Keratinocyte (primary cell): Measurements from ENCODE around the gene SPOCK1. TPM values are rescaled to one million over a fixed set of nuclear protein-coding genes. Genes with fewer than 3 reads are reported as not detected.

ENCODE experiments used
- DNase-seq: peaks from one replicate; pipeline ENCODE4 v3.0.0-alpha.2; 2011; ENCODE audit warnings: low read depth, missing footprints, low spot score
- FAIRE-seq: peaks from 2 replicates; lab custom pipeline; 2011; peaks lifted over from hg19 to GRCh38; lab: Jason Lieb, UNC
- H2AFZ ChIP-seq: 2 replicates; pipeline ENCODE4 v1.6.0; 2012; ENCODE audit warnings: low read length, control low read depth, inconsistent platforms; ENCODE audit not compliant: control insufficient read depth
- H3K27ac ChIP-seq: 2 replicates; pipeline ENCODE4 v1.5.1; 2011; ENCODE audit warnings: low read length; ENCODE audit not compliant: control insufficient read depth, insufficient read depth
- H3K27me3 ChIP-seq: 3 replicates; pipeline ENCODE4 v1.6.0; 2011; ENCODE audit warnings: low read length; ENCODE audit not compliant: control insufficient read depth, insufficient read depth; ENCODE audit errors: extremely low read depth
- H3K36me3 ChIP-seq, 2 experiments: 2 replicates in 1 of 2; 3 replicates in 1 of 2; pipeline ENCODE4 v1.5.1; 2011; ENCODE audit warnings: low read length in 2 of 2, mild to moderate bottlenecking in 1 of 2; ENCODE audit not compliant: control insufficient read depth in 2 of 2, insufficient read depth in 2 of 2; ENCODE audit errors: extremely low read depth in 1 of 2
- H3K4me1 ChIP-seq: 3 replicates; pipeline ENCODE4 v1.5.1; 2011; ENCODE audit warnings: low read length; ENCODE audit not compliant: control insufficient read depth, insufficient read depth; ENCODE audit errors: extremely low read depth
- H3K4me2 ChIP-seq: 3 replicates; pipeline ENCODE4 v1.6.0; 2011; ENCODE audit warnings: low read depth, low read length; ENCODE audit not compliant: control insufficient read depth, insufficient read depth; ENCODE audit errors: extremely low read depth
- H3K4me3 ChIP-seq, 3 experiments: fragments of 200-600 bp in 1 of 3; sonication (generic) in 1 of 3; 2 replicates in 2 of 3; 3 replicates in 1 of 3; pipeline ENCODE4 v1.5.1; 2011 to 2016; ENCODE audit warnings: low read length in 3 of 3, mild to moderate bottlenecking in 3 of 3, control low read depth in 2 of 3, inconsistent platforms in 1 of 3, low read depth in 1 of 3, mixed read lengths in 1 of 3, mixed run types in 1 of 3, moderate library complexity in 1 of 3; ENCODE audit not compliant: control insufficient read depth in 2 of 3, insufficient read depth in 2 of 3; ENCODE audit errors: extremely low read depth in 1 of 3
- H3K79me2 ChIP-seq: 2 replicates; pipeline ENCODE4 v1.6.0; 2012; ENCODE audit warnings: low read length; ENCODE audit not compliant: control insufficient read depth, insufficient read depth
- H3K9ac ChIP-seq: 3 replicates; pipeline ENCODE4 v1.6.0; 2011; ENCODE audit warnings: low read length; ENCODE audit not compliant: control insufficient read depth, insufficient read depth; ENCODE audit errors: extremely low read depth
- H3K9me1 ChIP-seq: 3 replicates; pipeline ENCODE4 v1.6.0; 2011; ENCODE audit warnings: low read length; ENCODE audit not compliant: control insufficient read depth, insufficient read depth; ENCODE audit errors: extremely low read depth
- H3K9me3 ChIP-seq: 2 replicates; pipeline ENCODE4 v1.5.1; 2012; ENCODE audit warnings: low read depth, low read length; ENCODE audit not compliant: control insufficient read depth
- H4K20me1 ChIP-seq: 3 replicates; pipeline ENCODE4 v1.6.0; 2011; ENCODE audit warnings: low read length; ENCODE audit not compliant: control insufficient read depth, insufficient read depth; ENCODE audit errors: extremely low read depth
- CTCF ChIP-seq, 3 experiments: IDR thresholded peaks in 1 of 3; conservative IDR thresholded peaks in 1 of 3; optimal IDR thresholded peaks in 1 of 3; 2 replicates in 2 of 3; 3 replicates in 1 of 3; pipeline versions ENCODE3 to v1.5.1; 2011; ENCODE audit warnings: low read length in 3 of 3, mild to moderate bottlenecking in 3 of 3, moderate library complexity in 2 of 3, control low read depth in 1 of 3, inconsistent platforms in 1 of 3; ENCODE audit not compliant: insufficient read depth in 2 of 3; ENCODE audit errors: extremely low read depth in 1 of 3
- EZH2 ChIP-seq: IDR thresholded peaks from one replicate; pipeline ENCODE4 v1.6.1; 2012; ENCODE audit warnings: inconsistent platforms, mild to moderate bottlenecking, low read length, moderate library complexity
- dilution Hi-C: fragments of 300-500 bp; cut with MboI; formaldehyde crosslinking; loops from one replicate; pipeline ENCODE4 v1.7.0; 2020; ENCODE audit warnings: low sequenced_read_pairs; ENCODE audit not compliant: extremely low pct_ligation_motif_present
- polyA plus RNA-seq, 5 experiments: library from polyadenylated mRNA; depleted of rRNA in 3 of 5; stranded (reverse) in 3 of 5; stranded (forward) in 1 of 5; unstranded in 1 of 5; fragments of >200 nt; gene quantifications; 1 replicate in 1 of 5; 2 replicates in 3 of 5; 3 replicates in 1 of 5; pipeline versions ENCODE4 v1.2.1 to v1.2.3, GENCODE V29; 2011 to 2012; ENCODE audit warnings: missing spikeins in 2 of 5, low read depth in 1 of 5, low replicate concordance in 1 of 5

The SPOCK1 gene
- polyA plus RNA-seq, 1 donor (not counting 4 experiments of a cell fraction or from before 2014, with no cell fraction given), result 5.5 TPM

- dilution Hi-C loops, result no loop called here
- no peak overlapping the region for H3K27ac ChIP-seq
These were observed 34.8 kb upstream of the SPOCK1 start for GRCh38 chr5:137533963-137534362.

GRCh38 chr5:137531266-137531665 lies 32.1 kb upstream of the SPOCK1 start:
- Histone ChIP-seq H3K9me3 (no peaks in the 10 kb centered on the region), H4K20me1 (no peaks in the 10 kb centered on the region), H3K79me2 (no peaks in the 10 kb centered on the region), H3K9me1 (no peaks in the 10 kb centered on the region), H3K4me3 (no peak overlapping the region), H3K27me3 (no peaks in the 10 kb centered on the region), H3K4me1 (no peaks in the 10 kb centered on the region), H3K9ac (no peak overlapping the region), H3K36me3 (no peaks in the 10 kb centered on the region), H2AFZ (no peak overlapping the region), H3K27ac (no peak overlapping the region), H3K4me2 (no peak overlapping the region)
- TF ChIP-seq CTCF (optimal IDR thresholded peaks at IDR 0.05 in 1 of 3, IDR thresholded peaks at IDR 0.05 in 1 of 3, conservative IDR thresholded peaks at IDR 0.05 in 1 of 3; ENCODE audit: extremely low read depth in 1 of 3, insufficient read depth in 2 of 3, low read length in 3 of 3) (no peak), EZH2 (no peak)
- dilution Hi-C loops, result no loop called here
- FAIRE-seq, result no peak
- no peak for DNase-seq

More at GRCh38 chr5:137533963-137534362, 34.8 kb upstream of the SPOCK1 start:
- H3K4me2 ChIP-seq, result no peak overlapping the region
- H3K79me2 ChIP-seq, result no peaks in the 10 kb centered on the region
- no peak for FAIRE-seq
- H3K9me3 ChIP-seq, result no peaks in the 10 kb centered on the region
- H2AFZ ChIP-seq, result no peak overlapping the region
- H4K20me1 ChIP-seq, result no peaks in the 10 kb centered on the region
- no peaks in the 10 kb centered on the region for H3K4me1 ChIP-seq
- DNase-seq, result no peak
- H3K9me1 ChIP-seq, result no peaks in the 10 kb centered on the region
- no peaks in the 10 kb centered on the region for H3K36me3 ChIP-seq
- no peaks in the 10 kb centered on the region for H3K27me3 ChIP-seq
- no peak for TF ChIP-seq EZH2
- TF ChIP-seq CTCF (optimal IDR thresholded peaks at IDR 0.05 in 1 of 3, IDR thresholded peaks at IDR 0.05 in 1 of 3, conservative IDR thresholded peaks at IDR 0.05 in 1 of 3; ENCODE audit: extremely low read depth in 1 of 3, insufficient read depth in 2 of 3, low read length in 3 of 3), result no peak
- no peak overlapping the region for H3K4me3 ChIP-seq
- no peak overlapping the region for H3K9ac ChIP-seq
